ENCODE results near the gene SDK2. TPM values are rescaled to one million over a fixed set of nuclear protein-coding genes. Genes with fewer than 3 reads are reported as not detected.

SDK2 gene
- total and polyA plus RNA-seq, 2 of the 4 experiments (the other 2 are of a cell fraction), result under 0.01 to 0.03 TPM

DNA sequence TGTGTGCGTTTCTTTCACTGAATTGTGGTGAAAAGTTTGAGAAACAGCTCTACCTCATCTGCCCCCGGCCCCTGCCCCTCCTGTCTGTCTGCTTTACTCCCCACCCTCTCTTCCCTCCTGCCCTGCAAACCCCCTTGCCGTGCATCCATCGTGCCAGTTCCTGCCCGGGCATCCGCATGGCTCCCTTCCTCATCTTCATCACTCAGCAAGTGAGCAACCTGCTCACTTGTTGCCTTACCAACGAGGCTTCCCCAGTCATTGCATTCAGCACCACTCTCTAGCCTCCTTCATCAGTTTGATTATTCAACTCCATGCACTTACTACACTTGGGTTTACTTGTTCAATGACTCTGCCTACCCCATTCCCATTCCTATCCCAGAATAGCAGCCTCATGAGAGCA lies 34.8 kb upstream of the SDK2 start:
- no peak overlapping the region for H3K4me3 ChIP-seq (ENCODE audit: insufficient read depth, low read depth, low read length)
- H4K5ac ChIP-seq (ENCODE audit: low read depth, low read length), result no peak overlapping the region
- peaks cover 14% of the 10 kb centered on the region for H3K9me3 ChIP-seq (ENCODE audit: control insufficient read depth, insufficient read depth, low read length)
- no peak overlapping the region for H3K14ac ChIP-seq (replicated peaks; ENCODE audit: low read depth, low read length)
- H4K20me1 ChIP-seq (ENCODE audit: insufficient read depth, low read length), result no peaks in the 10 kb centered on the region
- H3K4me2 ChIP-seq (ENCODE audit: low read depth, low read length), result no peak overlapping the region
- no peaks in the 10 kb centered on the region for H3K4me1 ChIP-seq (ENCODE audit: control insufficient read depth, insufficient read depth, low read length)
- no peak overlapping the region for H3K23ac ChIP-seq (ENCODE audit: low read depth, low read length)
- ATAC-seq (ENCODE audit: low read depth), result no peak
- no peaks in the 10 kb centered on the region for H3K36me3 ChIP-seq (ENCODE audit: control insufficient read depth, insufficient read depth, low read length)
- H4K91ac ChIP-seq (ENCODE audit: insufficient read depth, low read depth, low read length), result no peak overlapping the region
- dilution Hi-C loops (cut with HindIII; ENCODE audit: low sequenced_read_pairs, unreplicated experiment), result no loop called here
- H3K9me1 ChIP-seq (ENCODE audit: insufficient read depth, low read length), result no peaks in the 10 kb centered on the region
- H4K8ac ChIP-seq (ENCODE audit: low read depth in 2 of 2, low read length in 2 of 2), result no peak overlapping the region
- no peak overlapping the region for H2AFZ ChIP-seq (replicated peaks; ENCODE audit: low read length, poor library complexity)
- no peaks in the 10 kb centered on the region for H3K27me3 ChIP-seq (ENCODE audit: control insufficient read depth, insufficient read depth, low read length)
- no peak overlapping the region for H2BK5ac ChIP-seq (ENCODE audit: low read depth, low read length, poor library complexity, severe bottlenecking)
- in situ Hi-C loops (cut with MboI; ENCODE audit: low sequenced_read_pairs), result no loop called here
- DNase-seq, result no peak
- intact Hi-C loops (cut with micrococcal nuclease), result no loop called here
- H2BK15ac ChIP-seq (ENCODE audit: low read depth, low read length), result no peak overlapping the region
- H3K79me1 ChIP-seq (ENCODE audit: low read depth in 1 of 2, low read length in 2 of 2), result no peaks in the 10 kb centered on the region
- ChIA-PET POLR2A (ENCODE audit: unreplicated experiment) (no interaction called here), CTCF (no interaction called here)
- H2AK5ac ChIP-seq (ENCODE audit: low read depth, low read length), result no peak overlapping the region
- H3K4ac ChIP-seq (ENCODE audit: low read depth, low read length), result no peak overlapping the region
- no peak overlapping the region for H2BK20ac ChIP-seq (ENCODE audit: low read depth, low read length)
- H2BK120ac ChIP-seq (ENCODE audit: low read depth, low read length), result no peak overlapping the region
- no TSS peak for BruUV-seq (replicated peaks)
- WGBS, 2 experiments (ENCODE audit: extremely low coverage in 2 of 2, insufficient read length in 1 of 2), result 73% methylated on average over 4 of the region's 7 CpGs; no CpG with 5 or more reads in 1 of the 2 experiments
- H3K27ac ChIP-seq (ENCODE audit: insufficient read depth, low read length), result no peak overlapping the region
- H3K9ac ChIP-seq (ENCODE audit: low read depth, low read length), result no peak overlapping the region
- TF ChIP-seq MAZ (IDR thresholded peaks at IDR 0.05; ENCODE audit: borderline replicate concordance, low read depth, low read length) (no peak), NFE2L2 (IDR thresholded peaks at IDR 0.05; ENCODE audit: low read depth, low read length) (no peak), CHD1 (IDR thresholded peaks at IDR 0.05; ENCODE audit: low read depth, low read length) (no peak), SMC3 (IDR thresholded peaks at IDR 0.05; ENCODE audit: low read depth, low read length) (no peak), CEBPB (IDR thresholded peaks at IDR 0.05; ENCODE audit: low read depth, low read length) (no peak), RAD21 (IDR thresholded peaks at IDR 0.05; ENCODE audit: low read length) (no peak), MAFK (IDR thresholded peaks at IDR 0.05; ENCODE audit: low read depth, low read length) (no peak)
- TF ChIP-seq, protein P1, sequence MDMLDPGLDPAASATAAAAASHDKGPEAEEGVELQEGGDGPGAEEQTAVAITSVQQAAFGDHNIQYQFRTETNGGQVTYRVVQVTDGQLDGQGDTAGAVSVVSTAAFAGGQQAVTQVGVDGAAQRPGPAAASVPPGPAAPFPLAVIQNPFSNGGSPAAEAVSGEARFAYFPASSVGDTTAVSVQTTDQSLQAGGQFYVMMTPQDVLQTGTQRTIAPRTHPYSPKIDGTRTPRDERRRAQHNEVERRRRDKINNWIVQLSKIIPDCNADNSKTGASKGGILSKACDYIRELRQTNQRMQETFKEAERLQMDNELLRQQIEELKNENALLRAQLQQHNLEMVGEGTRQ (IDR thresholded peaks at IDR 0.05; ENCODE audit: low read depth, low read length), result no peak
- TF ChIP-seq, protein P2, sequence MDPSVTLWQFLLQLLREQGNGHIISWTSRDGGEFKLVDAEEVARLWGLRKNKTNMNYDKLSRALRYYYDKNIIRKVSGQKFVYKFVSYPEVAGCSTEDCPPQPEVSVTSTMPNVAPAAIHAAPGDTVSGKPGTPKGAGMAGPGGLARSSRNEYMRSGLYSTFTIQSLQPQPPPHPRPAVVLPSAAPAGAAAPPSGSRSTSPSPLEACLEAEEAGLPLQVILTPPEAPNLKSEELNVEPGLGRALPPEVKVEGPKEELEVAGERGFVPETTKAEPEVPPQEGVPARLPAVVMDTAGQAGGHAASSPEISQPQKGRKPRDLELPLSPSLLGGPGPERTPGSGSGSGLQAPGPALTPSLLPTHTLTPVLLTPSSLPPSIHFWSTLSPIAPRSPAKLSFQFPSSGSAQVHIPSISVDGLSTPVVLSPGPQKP (IDR thresholded peaks at IDR 0.05; ENCODE audit: borderline replicate concordance, low read depth, low read length), result no peak
- TF ChIP-seq, protein P3, sequence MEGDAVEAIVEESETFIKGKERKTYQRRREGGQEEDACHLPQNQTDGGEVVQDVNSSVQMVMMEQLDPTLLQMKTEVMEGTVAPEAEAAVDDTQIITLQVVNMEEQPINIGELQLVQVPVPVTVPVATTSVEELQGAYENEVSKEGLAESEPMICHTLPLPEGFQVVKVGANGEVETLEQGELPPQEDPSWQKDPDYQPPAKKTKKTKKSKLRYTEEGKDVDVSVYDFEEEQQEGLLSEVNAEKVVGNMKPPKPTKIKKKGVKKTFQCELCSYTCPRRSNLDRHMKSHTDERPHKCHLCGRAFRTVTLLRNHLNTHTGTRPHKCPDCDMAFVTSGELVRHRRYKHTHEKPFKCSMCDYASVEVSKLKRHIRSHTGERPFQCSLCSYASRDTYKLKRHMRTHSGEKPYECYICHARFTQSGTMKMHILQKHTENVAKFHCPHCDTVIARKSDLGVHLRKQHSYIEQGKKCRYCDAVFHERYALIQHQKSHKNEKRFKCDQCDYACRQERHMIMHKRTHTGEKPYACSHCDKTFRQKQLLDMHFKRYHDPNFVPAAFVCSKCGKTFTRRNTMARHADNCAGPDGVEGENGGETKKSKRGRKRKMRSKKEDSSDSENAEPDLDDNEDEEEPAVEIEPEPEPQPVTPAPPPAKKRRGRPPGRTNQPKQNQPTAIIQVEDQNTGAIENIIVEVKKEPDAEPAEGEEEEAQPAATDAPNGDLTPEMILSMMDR (conservative IDR thresholded peaks at IDR 0.05; ENCODE audit: low read depth, low read length), result no peak
- H2AK9ac ChIP-seq (replicated peaks; ENCODE audit: low read depth, low read length, poor library complexity), result no peak overlapping the region
- no peak overlapping the region for H3K18ac ChIP-seq (ENCODE audit: low read depth, low read length)
- H3K56ac ChIP-seq (ENCODE audit: extremely low read depth, insufficient read depth, low read length), result no peak overlapping the region
